Glutamatergic neuron (in vitro differentiated cells): Measurements from ENCODE around the gene WWP2. TPM values are rescaled to one million over a fixed set of nuclear protein-coding genes. Genes with fewer than 3 reads are reported as not detected.
"Not testable (repeated sequence)": the region's sequence is repeated elsewhere in the genome, so short reads cannot be mapped to it uniquely, and the experiment has no call there.

Experiments used
- DNase-seq: peaks from one replicate; pipeline ENCODE4 v3.0.0; 2022
- H3K27ac Mint-ChIP-seq: one replicate; pipeline ENCODE4 v1.8.0; 2020; ENCODE audit warnings: mild to moderate bottlenecking, mixed read lengths, inconsistent platforms; ENCODE audit not compliant: unreplicated experiment
- H3K27me3 Mint-ChIP-seq: one replicate; pipeline ENCODE4 v1.8.0; 2020; ENCODE audit warnings: mild to moderate bottlenecking, moderate library complexity, mixed read lengths, inconsistent platforms; ENCODE audit not compliant: unreplicated experiment
- H3K36me3 Mint-ChIP-seq: one replicate; pipeline ENCODE4 v1.8.0; 2020; ENCODE audit warnings: mild to moderate bottlenecking, mixed read lengths, inconsistent platforms; ENCODE audit not compliant: unreplicated experiment
- H3K4me1 Mint-ChIP-seq: one replicate; pipeline ENCODE4 v1.8.0; 2020; ENCODE audit warnings: mild to moderate bottlenecking, low read depth, mixed read lengths, inconsistent platforms; ENCODE audit not compliant: unreplicated experiment
- H3K4me3 Mint-ChIP-seq: one replicate; pipeline ENCODE4 v1.8.0; 2020; ENCODE audit warnings: mild to moderate bottlenecking, mixed read lengths, inconsistent platforms; ENCODE audit not compliant: unreplicated experiment
- H3K9me3 Mint-ChIP-seq: one replicate; pipeline ENCODE4 v1.8.0; 2020; ENCODE audit warnings: mild to moderate bottlenecking, moderate library complexity, mixed read lengths, inconsistent platforms; ENCODE audit not compliant: unreplicated experiment
- total RNA-seq: library from RNA; stranded (reverse); fragmentation: NEBNext Ultra II Directional; extraction: Animal tissue kit (Norgen Biotek cat#: 25700); gene quantifications from one replicate; pipeline ENCODE4 v1.2.1, GENCODE V29; 2021; ENCODE audit not compliant: unreplicated experiment
- TF ChIP-seq, protein P1 (sequence below): fragments of 200-600 bp; sonication (generic); IDR thresholded peaks from one replicate; pipeline ENCODE4 v1.5.0; 2021; ENCODE audit not compliant: partially characterized antibody, unreplicated experiment

Gene WWP2
- total RNA-seq, 1 donor from 2014 or later, result 46.8 TPM

GRCh38 chr16:69794486-69794885 is 32.4 kb downstream of the WWP2 start:
- no peak for DNase-seq
- H3K27me3 Mint-ChIP-seq, result peaks cover 2% of the 10 kb centered on the region
- TF ChIP-seq, protein P1, sequence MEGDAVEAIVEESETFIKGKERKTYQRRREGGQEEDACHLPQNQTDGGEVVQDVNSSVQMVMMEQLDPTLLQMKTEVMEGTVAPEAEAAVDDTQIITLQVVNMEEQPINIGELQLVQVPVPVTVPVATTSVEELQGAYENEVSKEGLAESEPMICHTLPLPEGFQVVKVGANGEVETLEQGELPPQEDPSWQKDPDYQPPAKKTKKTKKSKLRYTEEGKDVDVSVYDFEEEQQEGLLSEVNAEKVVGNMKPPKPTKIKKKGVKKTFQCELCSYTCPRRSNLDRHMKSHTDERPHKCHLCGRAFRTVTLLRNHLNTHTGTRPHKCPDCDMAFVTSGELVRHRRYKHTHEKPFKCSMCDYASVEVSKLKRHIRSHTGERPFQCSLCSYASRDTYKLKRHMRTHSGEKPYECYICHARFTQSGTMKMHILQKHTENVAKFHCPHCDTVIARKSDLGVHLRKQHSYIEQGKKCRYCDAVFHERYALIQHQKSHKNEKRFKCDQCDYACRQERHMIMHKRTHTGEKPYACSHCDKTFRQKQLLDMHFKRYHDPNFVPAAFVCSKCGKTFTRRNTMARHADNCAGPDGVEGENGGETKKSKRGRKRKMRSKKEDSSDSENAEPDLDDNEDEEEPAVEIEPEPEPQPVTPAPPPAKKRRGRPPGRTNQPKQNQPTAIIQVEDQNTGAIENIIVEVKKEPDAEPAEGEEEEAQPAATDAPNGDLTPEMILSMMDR, result no peak
- no peak overlapping the region for H3K4me3 Mint-ChIP-seq
- H3K4me1 Mint-ChIP-seq, result peaks cover 25% of the 10 kb centered on the region
- H3K36me3 Mint-ChIP-seq, result no peaks in the 10 kb centered on the region
- no peaks in the 10 kb centered on the region for H3K9me3 Mint-ChIP-seq
- no peak overlapping the region for H3K27ac Mint-ChIP-seq

GRCh38 chr16:69796285-69797118 is 34.4 kb downstream of the WWP2 start:
- TF ChIP-seq, protein P1, result peak; percentile 95
- H3K4me1 Mint-ChIP-seq, result peaks cover 30% of the 10 kb centered on the region
- H3K27me3 Mint-ChIP-seq, result peaks cover 2% of the 10 kb centered on the region
- H3K4me3 Mint-ChIP-seq, result no peak overlapping the region
- DNase-seq, result no peak
- H3K36me3 Mint-ChIP-seq, result no peaks in the 10 kb centered on the region
- no peaks in the 10 kb centered on the region for H3K9me3 Mint-ChIP-seq
- peak overlapping the region; percentile 72 for H3K27ac Mint-ChIP-seq

- no peaks in the 10 kb centered on the region for H3K36me3 Mint-ChIP-seq
- no peak overlapping the region for H3K27ac Mint-ChIP-seq
- peaks cover 2% of the 10 kb centered on the region for H3K27me3 Mint-ChIP-seq
- DNase-seq, result peak; percentile 20
- TF ChIP-seq, protein P1, result no peak
- H3K4me1 Mint-ChIP-seq, result peaks cover 30% of the 10 kb centered on the region
- no peaks in the 10 kb centered on the region for H3K9me3 Mint-ChIP-seq
- peak overlapping the region; percentile 52 for H3K4me3 Mint-ChIP-seq
Observed at GRCh38 chr16:69798466-69798865, 36.3 kb downstream of the WWP2 start.

- Mint-ChIP-seq H3K4me1 (peaks cover 34% of the 10 kb centered on the region), H3K27me3 (peaks cover 2% of the 10 kb centered on the region), H3K36me3 (no peaks in the 10 kb centered on the region), H3K9me3 (no peaks in the 10 kb centered on the region), H3K27ac (no peak overlapping the region), H3K4me3 (peak overlapping the region; percentile 25)
- no peak for DNase-seq
- TF ChIP-seq, protein P1, result no peak
Observed at GRCh38 chr16:69799611-69800031, 37.5 kb downstream of the WWP2 start.

DNA sequence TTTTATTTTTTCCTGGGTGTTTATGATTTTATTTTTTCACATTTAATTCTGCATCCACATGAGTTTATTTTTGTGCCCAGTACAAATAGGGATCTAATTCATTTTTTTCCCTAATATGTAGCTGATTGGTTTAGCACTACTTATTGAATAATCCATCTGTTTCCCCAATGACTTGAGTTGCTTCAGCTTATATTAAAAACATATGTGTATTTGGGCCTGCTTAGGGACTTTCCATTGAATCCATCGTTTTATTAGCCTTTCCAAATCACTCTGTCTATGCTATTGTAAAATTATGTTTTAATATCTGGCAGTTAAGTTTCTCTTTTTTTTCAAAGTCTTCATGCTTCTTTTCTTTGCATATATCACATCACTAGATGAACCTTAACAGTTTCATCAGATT is 42.2 kb downstream of the WWP2 start:
- Mint-ChIP-seq H3K9me3 (no peaks in the 10 kb centered on the region), H3K27me3 (no peaks in the 10 kb centered on the region), H3K27ac (no peak overlapping the region), H3K4me1 (peaks cover 12% of the 10 kb centered on the region), H3K4me3 (no peak overlapping the region), H3K36me3 (no peaks in the 10 kb centered on the region)
- TF ChIP-seq, protein P1, result no peak
- no peak for DNase-seq

DNA sequence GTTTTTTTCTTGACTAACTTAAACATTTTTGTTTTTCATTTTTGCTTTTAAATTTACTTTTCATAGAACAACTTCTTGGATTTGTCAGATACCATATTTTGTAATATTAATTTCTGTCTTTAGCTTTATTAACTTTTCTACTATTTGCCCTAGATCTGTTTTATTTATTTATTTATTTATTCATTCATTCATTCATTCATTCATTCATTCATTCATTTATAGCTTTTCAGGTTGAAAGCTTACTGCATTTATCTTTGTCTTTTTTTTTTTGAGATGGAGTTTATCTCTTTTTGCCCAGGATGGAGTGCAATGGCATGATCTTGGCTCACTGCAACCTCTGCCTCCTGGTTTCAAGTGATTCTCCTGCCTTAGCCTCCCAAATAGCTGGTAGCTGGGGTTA is 44.6 kb downstream of the WWP2 start:
- H3K4me1 Mint-ChIP-seq, H3K27ac Mint-ChIP-seq, H3K9me3 Mint-ChIP-seq, H3K4me3 Mint-ChIP-seq, DNase-seq, H3K36me3 Mint-ChIP-seq, H3K27me3 Mint-ChIP-seq: not testable (repeated sequence)
